GM19035 (cell line): ENCODE results near the gene UNC93B1.

ENCODE experiments used
- ATAC-seq: cut with Tn5 transposase; IDR thresholded peaks from one replicate; pipeline ENCODE4 v1.9.1; 2021; ENCODE audit not compliant: unreplicated experiment

Gene UNC93B1, protein sequence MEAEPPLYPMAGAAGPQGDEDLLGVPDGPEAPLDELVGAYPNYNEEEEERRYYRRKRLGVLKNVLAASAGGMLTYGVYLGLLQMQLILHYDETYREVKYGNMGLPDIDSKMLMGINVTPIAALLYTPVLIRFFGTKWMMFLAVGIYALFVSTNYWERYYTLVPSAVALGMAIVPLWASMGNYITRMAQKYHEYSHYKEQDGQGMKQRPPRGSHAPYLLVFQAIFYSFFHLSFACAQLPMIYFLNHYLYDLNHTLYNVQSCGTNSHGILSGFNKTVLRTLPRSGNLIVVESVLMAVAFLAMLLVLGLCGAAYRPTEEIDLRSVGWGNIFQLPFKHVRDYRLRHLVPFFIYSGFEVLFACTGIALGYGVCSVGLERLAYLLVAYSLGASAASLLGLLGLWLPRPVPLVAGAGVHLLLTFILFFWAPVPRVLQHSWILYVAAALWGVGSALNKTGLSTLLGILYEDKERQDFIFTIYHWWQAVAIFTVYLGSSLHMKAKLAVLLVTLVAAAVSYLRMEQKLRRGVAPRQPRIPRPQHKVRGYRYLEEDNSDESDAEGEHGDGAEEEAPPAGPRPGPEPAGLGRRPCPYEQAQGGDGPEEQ

DNA sequence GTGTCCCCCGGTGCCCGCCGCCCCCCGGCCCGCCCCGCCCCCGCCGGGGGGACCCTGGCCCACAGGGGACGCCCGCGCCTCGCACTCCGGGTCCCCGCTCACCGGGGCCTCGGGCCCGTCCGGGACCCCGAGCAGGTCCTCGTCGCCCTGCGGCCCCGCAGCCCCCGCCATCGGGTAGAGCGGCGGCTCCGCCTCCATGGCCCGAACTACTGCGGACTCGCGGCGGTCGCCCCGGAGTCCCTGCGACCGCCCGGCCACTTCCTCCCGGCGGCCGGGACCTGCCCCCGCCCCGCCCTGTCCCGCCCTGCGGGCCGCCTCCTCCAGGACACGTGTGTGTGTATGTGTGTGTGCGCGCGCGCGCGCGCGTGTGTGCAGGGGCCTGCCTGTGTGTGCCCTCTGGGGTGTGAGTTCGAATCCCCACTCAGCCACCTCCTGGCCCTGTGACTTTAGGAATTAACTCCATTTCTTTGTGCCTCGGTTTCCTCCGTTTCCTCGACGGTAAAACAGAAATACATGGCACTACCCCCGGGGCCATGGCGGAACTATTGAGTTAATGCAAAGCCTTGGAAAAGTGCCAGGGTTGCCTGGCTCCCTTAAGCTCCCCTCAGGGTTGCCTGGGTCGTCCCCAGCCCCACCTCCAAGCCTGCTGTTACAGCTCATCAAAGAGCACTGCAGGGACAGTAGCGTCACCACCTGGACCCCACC, at the start of gene UNC93B1:
UNC93B1 (minus strand) TSS at position 252 of the 705 bp plus-strand sequence; CDS start at position 198, 54 bp downstream.
- peak; percentile 65 for ATAC-seq

- no peak for ATAC-seq
These were observed 49.2 kb upstream of the UNC93B1 start for GRCh38 chr11:68053117-68053516.

DNA sequence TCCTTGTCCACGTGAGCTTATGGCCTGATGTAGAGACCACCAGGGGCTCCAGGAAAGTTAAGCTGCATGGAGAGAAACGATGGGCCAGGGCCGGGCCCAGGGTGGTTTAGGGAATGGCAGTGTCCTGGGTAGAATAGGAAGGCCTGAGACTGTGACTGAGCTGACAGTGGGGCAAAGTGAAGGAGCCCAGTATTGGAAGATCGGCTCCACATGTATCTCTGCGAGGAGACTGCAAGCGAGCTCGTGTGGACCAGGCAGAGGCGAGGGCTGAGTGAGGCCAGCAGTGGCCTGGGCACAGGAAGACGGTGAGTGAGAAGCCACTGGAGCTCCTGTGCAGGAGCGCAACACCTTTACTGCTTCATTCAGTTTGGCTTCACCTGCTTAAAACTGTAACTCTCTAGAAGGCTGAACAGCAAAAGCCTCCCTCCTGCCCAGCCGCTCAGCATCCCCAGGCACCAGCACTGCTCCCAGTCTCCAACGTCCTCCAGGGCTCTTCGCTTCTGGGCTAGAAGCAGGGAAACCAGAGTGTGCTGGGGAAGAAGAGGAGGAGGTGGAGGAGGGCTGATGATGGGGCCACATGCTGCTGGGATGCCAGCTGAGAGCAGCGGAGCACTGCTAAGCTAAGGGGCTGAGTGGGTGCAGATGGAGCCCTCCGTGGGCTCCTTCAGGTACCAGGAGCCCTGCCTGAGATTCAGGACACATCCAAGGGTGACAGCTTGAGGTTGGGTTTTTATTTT, 48.4 kb upstream of the UNC93B1 start:
- no peak for ATAC-seq

DNA sequence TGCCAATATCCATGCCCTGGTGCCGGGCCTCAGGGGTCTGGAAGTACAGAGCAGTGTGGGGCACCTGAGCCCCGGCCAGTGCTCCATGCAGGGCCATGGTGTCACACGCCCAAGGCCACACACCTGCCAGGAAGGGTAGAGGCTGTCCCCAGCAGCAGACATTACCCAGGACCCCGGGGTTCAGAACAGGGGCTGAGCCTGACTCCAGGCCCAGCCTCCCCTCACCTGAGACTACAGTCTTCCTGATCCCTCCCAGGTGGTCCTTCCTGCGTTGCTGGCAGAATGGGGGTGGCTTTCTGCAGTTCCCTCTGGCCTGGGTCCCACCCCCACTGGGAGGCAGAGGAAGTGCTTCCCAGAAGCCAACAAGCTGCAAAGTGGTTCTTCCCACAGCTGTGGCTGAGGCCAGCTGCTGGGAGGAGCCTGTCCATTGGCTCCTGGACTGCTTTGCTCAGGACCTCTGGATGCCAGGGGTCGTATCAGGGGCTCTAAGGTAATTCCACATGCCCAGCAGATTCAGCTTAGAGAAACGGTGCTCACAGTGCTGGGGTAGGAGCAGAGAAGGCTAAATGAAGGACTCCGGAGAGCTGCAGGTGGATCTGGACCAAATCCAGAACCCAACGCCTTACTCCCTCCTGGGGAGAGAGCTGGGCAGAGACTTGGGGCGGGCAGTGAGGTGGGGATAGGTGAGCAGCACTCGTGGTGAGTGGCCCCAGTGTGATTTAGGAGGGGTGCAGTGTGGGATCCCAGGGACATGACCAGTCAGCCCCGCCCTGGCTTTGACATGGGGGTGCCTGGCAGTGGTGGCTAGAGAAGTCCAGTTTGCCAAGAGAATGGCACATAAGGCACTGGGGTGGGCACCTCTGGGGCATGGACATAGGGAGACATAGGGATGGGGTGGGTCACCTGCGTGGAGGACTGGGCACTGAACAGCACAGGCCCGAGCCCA, 47.6 kb upstream of the UNC93B1 start:
- ATAC-seq = no peak

DNA sequence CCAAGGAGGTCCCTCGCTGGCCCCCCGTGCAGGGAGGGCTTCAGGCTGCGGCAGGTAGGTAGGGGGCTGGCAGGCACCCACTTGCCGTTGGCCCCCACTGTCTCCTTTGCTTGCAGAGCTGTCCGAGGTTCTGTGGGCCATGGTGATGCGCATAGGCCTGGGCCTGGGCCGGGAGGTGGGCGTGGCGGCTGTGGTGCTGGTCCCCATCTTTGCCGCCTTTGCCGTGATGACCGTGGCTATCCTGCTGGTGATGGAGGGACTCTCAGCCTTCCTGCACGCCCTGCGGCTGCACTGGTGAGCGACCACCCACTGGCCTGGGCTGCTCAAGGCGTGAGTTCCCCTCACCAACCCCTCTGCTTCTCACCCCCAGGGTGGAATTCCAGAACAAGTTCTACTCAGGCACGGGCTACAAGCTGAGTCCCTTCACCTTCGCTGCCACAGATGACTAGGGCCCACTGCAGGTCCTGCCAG, 46.5 kb upstream of the UNC93B1 start:
- no peak for ATAC-seq

- ATAC-seq = no peak
These were observed 45.8 kb upstream of the UNC93B1 start for GRCh38 chr11:68049509-68050370.

DNA sequence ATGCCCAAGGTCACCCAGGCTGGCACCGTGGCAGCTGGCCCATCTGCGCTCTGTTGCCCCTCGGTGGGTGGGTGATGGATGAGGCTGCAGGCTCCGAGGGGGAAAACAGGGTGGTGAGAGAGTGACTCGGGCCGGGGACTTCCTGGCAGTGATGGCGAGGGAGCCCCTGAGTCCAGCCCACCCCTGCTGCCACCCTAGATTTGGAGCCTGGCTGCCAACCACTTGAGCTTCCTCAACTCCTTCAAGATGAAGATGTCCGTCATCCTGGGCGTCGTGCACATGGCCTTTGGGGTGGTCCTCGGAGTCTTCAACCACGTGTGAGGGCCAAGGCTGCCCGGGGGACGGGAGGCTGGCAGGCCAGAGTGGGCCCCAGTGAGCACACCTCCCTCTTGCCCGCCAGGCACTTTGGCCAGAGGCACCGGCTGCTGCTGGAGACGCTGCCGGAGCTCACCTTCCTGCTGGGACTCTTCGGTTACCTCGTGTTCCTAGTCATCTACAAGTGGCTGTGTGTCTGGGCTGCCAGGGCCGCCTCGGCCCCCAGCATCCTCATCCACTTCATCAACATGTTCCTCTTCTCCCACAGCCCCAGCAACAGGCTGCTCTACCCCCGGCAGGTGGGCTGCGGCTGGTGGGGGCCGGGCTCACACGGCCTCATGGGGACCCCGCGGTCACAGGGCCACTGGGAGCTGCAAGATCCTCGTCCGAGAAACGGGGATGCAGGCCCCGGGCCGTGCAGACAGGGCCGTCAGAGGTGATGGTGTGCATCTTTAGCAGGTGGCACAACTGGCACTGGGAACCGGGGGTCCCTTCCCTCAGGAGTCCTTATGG, 45.0 kb upstream of the UNC93B1 start:
- ATAC-seq = no peak

DNA sequence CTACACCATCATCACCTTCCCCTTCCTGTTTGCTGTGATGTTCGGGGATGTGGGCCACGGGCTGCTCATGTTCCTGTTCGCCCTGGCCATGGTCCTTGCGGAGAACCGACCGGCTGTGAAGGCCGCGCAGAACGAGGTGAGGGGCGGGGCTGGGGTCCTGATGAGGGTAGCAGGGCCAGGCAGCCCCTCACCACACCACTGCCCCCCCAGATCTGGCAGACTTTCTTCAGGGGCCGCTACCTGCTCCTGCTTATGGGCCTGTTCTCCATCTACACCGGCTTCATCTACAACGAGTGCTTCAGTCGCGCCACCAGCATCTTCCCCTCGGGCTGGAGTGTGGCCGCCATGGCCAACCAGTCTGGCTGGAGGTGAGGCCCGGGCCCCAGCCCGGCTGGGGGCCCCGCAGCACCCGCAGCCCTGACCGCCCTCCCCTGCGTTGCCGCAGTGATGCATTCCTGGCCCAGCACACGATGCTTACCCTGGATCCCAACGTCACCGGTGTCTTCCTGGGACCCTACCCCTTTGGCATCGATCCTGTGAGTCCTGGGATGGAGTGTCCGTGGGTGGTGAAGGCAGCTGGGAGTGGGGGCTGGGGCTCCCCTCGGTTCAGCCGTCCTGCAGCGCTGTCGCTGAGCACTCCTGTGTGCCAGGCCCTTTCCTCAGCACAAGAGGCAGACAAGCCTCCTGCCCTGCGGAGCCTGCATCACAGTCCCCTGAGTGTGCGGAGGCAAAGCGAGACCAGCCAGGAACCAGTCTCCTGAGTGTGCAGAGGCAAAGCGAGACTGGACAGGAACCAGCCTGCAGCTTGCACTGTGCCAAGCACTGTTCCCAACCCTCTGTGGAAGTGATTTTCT, 43.8 kb upstream of the UNC93B1 start:
- no peak for ATAC-seq

- ATAC-seq = no peak
These were observed 41.0 kb upstream of the UNC93B1 start for GRCh38 chr11:68044898-68045351.

DNA sequence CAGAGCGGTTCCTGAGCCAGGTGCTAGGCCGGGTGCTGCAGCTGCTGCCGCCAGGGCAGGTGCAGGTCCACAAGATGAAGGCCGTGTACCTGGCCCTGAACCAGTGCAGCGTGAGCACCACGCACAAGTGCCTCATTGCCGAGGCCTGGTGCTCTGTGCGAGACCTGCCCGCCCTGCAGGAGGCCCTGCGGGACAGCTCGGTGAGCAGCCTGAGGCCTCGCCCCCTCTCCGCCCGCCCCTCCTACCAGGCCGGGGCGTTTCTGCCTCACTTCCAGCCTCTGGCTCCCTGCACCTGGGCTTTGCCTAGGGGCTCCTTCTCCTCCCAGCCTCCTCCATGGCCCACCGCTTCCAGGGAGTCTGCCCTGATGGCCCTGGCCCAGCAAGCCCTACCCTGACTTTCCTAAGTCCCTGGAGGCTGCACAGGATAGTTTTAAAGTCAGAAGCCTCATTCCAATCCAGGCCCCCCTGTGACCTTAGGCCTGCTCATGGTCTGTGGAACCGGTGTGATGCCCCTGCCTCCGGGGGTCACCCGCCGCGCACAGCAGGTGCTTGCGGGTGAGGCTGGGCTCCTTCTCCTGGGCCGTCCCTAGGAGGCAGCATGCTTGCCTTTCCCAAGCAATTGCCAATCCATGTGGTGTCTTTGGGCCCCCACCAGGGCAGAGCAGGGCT, 40.4 kb upstream of the UNC93B1 start:
- no peak for ATAC-seq

GRCh38 chr11:68043349-68044144, 39.6 kb upstream of the UNC93B1 start:
- ATAC-seq = no peak

DNA sequence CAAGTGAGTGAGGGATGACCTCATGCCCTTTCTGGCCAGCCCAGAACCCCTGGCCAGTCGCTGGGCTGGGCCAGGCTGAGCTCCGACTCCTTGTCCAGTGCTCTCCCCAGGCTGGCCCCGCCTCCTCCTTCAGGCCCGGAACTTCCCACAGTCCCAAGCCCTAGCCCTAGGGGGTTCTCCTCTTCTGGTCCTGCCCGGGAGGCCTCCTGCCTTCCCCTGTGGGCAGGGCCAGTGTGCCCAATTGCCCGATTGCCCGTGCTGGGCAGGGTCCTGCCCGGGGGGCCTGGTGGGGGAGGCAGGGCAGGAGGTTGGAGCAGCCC, 39.1 kb upstream of the UNC93B1 start:
- no peak for ATAC-seq

DNA sequence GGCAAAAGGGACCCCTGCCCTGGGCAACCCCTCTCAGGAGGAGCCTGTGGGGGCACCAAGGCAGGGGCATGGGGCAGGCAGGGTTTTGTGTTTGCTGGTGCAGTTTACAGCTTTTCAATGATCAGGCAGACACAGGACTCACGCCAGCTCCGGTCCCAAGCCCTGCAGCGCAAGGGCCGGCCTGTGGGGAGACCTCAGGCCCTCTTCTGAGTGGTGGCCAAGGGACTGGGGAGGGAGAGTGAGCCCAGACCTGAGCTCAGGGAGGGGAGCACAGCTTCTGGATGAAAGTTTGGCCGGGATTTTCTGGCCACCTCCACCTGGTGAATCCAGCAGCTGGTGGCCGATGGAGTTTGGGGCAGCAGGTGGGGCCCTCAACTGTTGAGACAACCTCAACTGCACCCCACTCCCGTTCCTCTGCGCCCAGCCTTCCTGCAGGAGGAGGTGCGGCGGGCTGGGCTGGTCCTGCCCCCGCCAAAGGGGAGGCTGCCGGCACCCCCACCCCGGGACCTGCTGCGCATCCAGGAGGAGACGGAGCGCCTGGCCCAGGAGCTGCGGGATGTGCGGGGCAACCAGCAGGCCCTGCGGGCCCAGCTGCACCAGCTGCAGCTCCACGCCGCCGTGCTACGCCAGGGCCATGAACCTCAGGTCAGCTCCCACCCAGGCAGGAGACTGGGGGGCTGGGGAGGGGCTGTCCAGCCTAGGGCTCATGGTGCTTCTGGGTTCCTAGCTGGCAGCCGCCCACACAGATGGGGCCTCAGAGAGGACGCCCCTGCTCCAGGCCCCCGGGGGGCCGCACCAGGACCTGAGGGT, 38.5 kb upstream of the UNC93B1 start:
- no peak for ATAC-seq

GRCh38 chr11:68041617-68042218, 37.8 kb upstream of the UNC93B1 start:
- no peak for ATAC-seq
